Lower leg skin (tissue), 3 donors: Measurements from ENCODE around the gene USP49.

Experiments
- POLR2A ChIP-seq, 2 donors: fragments of 450-650 bp; IDR thresholded peaks; one replicate each; pipeline ENCODE4 v1.6.1; 2016 to 2017; ENCODE audit warnings: antibody characterized with exemption in 2 of 2, mild to moderate bottlenecking in 1 of 2, moderate library complexity in 1 of 2
- TF ChIP-seq, protein P1 (sequence below), 3 donors: fragments of 450-650 bp; IDR thresholded peaks; one replicate each; pipeline ENCODE4 v1.5.1; 2016; ENCODE audit warnings: antibody characterized with exemption in 3 of 3, mild to moderate bottlenecking in 3 of 3, moderate library complexity in 2 of 3

DNA sequence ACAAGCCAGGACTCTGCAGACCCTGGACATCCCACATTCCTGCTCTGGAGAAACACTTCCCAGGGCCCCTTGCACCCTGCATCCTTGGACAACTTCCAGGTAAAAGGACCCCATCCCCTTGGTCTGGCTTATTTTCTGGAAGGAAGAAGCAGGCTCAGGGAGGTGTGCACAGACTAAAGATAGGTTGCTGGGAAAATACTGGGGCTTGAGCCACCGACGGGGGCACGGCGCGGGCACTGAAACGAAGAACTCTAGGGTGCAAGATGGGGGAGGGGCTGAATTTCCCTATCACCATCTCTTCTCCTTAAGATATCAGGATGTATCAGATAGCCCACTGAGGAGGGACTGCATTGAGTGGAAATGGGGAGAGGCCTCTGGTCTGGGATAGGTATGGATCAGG lies 116.3 kb downstream of the USP49 start:
- TF ChIP-seq, protein P1, sequence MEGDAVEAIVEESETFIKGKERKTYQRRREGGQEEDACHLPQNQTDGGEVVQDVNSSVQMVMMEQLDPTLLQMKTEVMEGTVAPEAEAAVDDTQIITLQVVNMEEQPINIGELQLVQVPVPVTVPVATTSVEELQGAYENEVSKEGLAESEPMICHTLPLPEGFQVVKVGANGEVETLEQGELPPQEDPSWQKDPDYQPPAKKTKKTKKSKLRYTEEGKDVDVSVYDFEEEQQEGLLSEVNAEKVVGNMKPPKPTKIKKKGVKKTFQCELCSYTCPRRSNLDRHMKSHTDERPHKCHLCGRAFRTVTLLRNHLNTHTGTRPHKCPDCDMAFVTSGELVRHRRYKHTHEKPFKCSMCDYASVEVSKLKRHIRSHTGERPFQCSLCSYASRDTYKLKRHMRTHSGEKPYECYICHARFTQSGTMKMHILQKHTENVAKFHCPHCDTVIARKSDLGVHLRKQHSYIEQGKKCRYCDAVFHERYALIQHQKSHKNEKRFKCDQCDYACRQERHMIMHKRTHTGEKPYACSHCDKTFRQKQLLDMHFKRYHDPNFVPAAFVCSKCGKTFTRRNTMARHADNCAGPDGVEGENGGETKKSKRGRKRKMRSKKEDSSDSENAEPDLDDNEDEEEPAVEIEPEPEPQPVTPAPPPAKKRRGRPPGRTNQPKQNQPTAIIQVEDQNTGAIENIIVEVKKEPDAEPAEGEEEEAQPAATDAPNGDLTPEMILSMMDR (IDR thresholded peaks at IDR 0.05), result no peak
- TF ChIP-seq POLR2A (IDR thresholded peaks at IDR 0.05), result no peak
